Measurements from ENCODE around the gene ATG13.

ATG13 gene

GRCh38 chr11:46677169-46677568 lies 59.8 kb downstream of the ATG13 start:
- DNase-seq, result no peak

- no peak for DNase-seq
These were observed 60.8 kb downstream of the ATG13 start for GRCh38 chr11:46677991-46678740.

GRCh38 chr11:46678741-46679130 lies 61.4 kb downstream of the ATG13 start:
- DNase-seq, result no peak

- DNase-seq, result no peak
These were observed 62.1 kb downstream of the ATG13 start for GRCh38 chr11:46679241-46680163.

GRCh38 chr11:46680164-46680760 lies 62.9 kb downstream of the ATG13 start:
- no peak for DNase-seq

GRCh38 chr11:46680815-46681214 lies 63.5 kb downstream of the ATG13 start:
- no peak for DNase-seq

- DNase-seq, result no peak
These were observed 64.5 kb downstream of the ATG13 start for GRCh38 chr11:46681814-46682213.

GRCh38 chr11:46682773-46683752 lies 65.7 kb downstream of the ATG13 start:
- no peak for DNase-seq

- no peak for DNase-seq
These were observed 67.0 kb downstream of the ATG13 start for GRCh38 chr11:46684367-46684766.

- DNase-seq, result peak; percentile 2
These were observed 69.8 kb downstream of the ATG13 start for GRCh38 chr11:46686886-46687795.

GRCh38 chr11:46690702-46691101 lies 73.3 kb downstream of the ATG13 start:
- no peak for DNase-seq

GRCh38 chr11:46692450-46692849 lies 75.1 kb downstream of the ATG13 start:
- no peak for DNase-seq

GRCh38 chr11:46693597-46694012 lies 76.3 kb downstream of the ATG13 start:
- DNase-seq, result no peak

- no peak for DNase-seq
These were observed 76.7 kb downstream of the ATG13 start for GRCh38 chr11:46694072-46694471.

GRCh38 chr11:46694607-46695006 lies 77.3 kb downstream of the ATG13 start:
- no peak for DNase-seq

GRCh38 chr11:46695345-46696211 lies 78.2 kb downstream of the ATG13 start:
- no peak for DNase-seq

- no peak for DNase-seq
These were observed 78.8 kb downstream of the ATG13 start for GRCh38 chr11:46696212-46696558.

GRCh38 chr11:46697303-46697702 lies 80.0 kb downstream of the ATG13 start:
- no peak for DNase-seq

- DNase-seq, result no peak
These were observed 80.4 kb downstream of the ATG13 start for GRCh38 chr11:46697723-46698122.

GRCh38 chr11:46698597-46698996 lies 81.2 kb downstream of the ATG13 start:
- no peak for DNase-seq

All from NCI-H510A treated with DMSO at 0.1 percent for 48 hours (cell line).